ENCODE measurements around the gene ZBTB20. TPM values are rescaled to one million over a fixed set of nuclear protein-coding genes. Genes with fewer than 3 reads are reported as not detected.
A peak's percentile ranks its signal among the peaks of the same experiment; 100 is the strongest.

The ZBTB20 gene
- total and polyA plus RNA-seq, 3 experiments from 2014 or later: 6.3 to 25.6 (median 6.5) TPM

DNA sequence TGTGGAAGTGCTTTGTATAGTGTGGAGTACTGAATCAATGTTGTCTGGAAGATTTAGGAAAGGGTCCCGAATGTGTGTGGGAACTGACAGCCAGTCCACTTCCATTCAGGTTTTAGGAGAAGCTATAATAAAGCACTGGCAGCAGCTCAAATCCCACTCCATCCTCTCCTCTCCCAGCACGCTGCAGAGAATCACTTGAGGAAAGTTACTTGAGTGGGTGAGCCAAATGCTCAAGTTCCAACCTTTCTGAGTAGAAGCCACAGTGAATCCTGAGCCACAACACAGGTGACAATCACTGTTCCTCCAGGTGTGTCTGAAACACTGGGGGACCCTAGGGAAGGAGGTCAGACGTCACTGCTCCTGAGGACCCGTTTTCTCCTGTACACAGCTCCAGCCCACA lies 746.7 kb downstream of the ZBTB20 start:
- no peak for DNase-seq
- no peak overlapping the region for H3K27ac ChIP-seq (ENCODE audit: low read depth, low read length)
- ChIA-PET POLR2A (no interaction called here), CTCF (interaction anchor here (1.3 to 1.6 kb wide), 2 partner anchors 16 to 109 kb away, joined by 4 to 5 read pairs; no protein-coding TSS in a partner anchor)
- Mint-ChIP-seq H3K27me3 (no peaks in the 10 kb centered on the region), H3K36me3 (peaks cover 0 to 2% (median 0%) of the 10 kb centered on the region in 3 donors), H3K4me1 (peaks cover 0 to 4% (median 0%) of the 10 kb centered on the region in 3 donors), H3K27ac (no peak overlapping the region), H3K9me3 (no peaks in the 10 kb centered on the region), H3K4me3 (no peak overlapping the region)
- no peaks in the 10 kb centered on the region for H3K27me3 ChIP-seq (ENCODE audit: insufficient read depth, low read length, poor library complexity, severe bottlenecking)
- H3K36me3 ChIP-seq (ENCODE audit: insufficient read depth, low read length): no peaks in the 10 kb centered on the region
- H3K9me3 ChIP-seq (ENCODE audit: low read length): no peaks in the 10 kb centered on the region
- H3K4me3 ChIP-seq (ENCODE audit: low read length): no peak overlapping the region
- H3K4me1 ChIP-seq (ENCODE audit: insufficient read depth, low read length): no peaks in the 10 kb centered on the region

DNA sequence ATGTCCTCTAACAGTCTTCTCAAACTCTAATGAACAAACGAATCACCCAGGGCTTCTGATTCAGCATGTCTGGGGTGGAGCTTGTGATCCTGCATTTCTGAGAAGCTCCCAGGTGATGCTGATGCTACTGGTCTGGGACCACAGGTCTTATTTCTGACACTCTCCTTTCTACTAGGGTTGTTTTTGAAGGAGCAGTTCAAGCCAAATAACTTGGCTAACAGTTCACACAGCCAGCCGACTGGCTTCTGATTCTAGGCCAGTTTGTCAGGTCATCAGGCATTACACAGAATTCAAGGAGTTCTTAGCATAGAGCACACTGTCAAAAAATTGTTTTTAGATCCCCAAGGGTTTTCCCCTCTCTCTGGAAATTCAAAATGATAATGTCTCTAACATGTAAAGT lies 752.5 kb downstream of the ZBTB20 start:
- ChIA-PET POLR2A (no interaction called here), CTCF (interaction anchor here (1.0 kb wide), 1 partner anchor 11 kb away, joined by 3 read pairs; no protein-coding TSS in a partner anchor)
- no peak for DNase-seq
- Mint-ChIP-seq H3K27ac (no peak overlapping the region), H3K27me3 (no peaks in the 10 kb centered on the region), H3K36me3 (peaks cover 0 to 2% (median 0%) of the 10 kb centered on the region in 3 donors), H3K4me3 (no peak overlapping the region), H3K9me3 (no peaks in the 10 kb centered on the region), H3K4me1 (peaks cover 24 to 43% (median 39%) of the 10 kb centered on the region in 3 donors)
- Histone ChIP-seq H3K9me3 (ENCODE audit: low read length) (no peaks in the 10 kb centered on the region), H3K27ac (ENCODE audit: low read depth, low read length) (no peak overlapping the region), H3K27me3 (ENCODE audit: insufficient read depth, low read length, poor library complexity, severe bottlenecking) (no peaks in the 10 kb centered on the region), H3K4me3 (ENCODE audit: low read length) (no peak overlapping the region), H3K36me3 (ENCODE audit: insufficient read depth, low read length) (no peaks in the 10 kb centered on the region), H3K4me1 (ENCODE audit: insufficient read depth, low read length) (no peaks in the 10 kb centered on the region)

DNA sequence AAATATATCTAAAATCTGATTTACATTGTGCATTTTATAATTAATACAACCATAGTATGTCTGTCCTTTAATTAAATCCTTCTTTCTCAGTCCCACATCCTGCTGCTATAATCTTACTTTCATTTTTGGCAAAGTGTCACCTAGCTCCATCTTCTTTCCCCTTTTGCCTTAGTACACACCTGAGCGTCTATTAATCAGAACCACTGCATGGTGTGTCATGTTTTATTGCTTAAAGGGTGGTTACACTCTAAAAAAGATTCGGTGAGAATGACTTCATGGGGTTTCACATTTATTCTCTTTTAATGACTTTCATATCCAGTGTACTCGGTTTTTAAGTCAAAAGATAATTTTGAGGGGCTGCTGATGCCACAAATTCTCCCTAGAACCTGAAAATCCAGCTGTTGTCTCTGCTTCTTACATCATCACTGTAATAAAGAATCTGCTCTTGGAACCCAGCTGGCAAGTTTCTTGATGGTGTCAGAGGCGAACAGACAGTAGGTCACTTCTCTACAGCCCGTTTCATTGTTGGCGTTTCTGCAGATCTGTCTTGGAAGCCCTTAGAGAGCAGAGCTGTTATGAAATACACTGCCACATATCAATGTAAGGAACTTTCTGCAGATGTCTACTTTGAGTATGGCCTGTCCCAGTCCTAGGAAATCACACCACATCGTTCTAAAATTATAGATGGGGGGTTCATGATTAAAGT lies 753.6 kb downstream of the ZBTB20 start:
- peaks cover 31 to 54% (median 47%) of the 10 kb centered on the region in 3 donors for H3K4me1 Mint-ChIP-seq
- POLR2A ChIA-PET: interaction anchor here (0.7 kb wide), 1 partner anchor 9 kb away, joined by 3 read pairs; no protein-coding TSS in a partner anchor
- CTCF ChIA-PET: interaction anchor here (0.5 to 1.6 kb wide), 5 partner anchors 9 to 284 kb away, joined by 3 to 6 read pairs (median 3); no protein-coding TSS in a partner anchor
- H3K4me1 ChIP-seq (ENCODE audit: insufficient read depth, low read length): peaks cover 3% of the 10 kb centered on the region
- H3K36me3 ChIP-seq (ENCODE audit: insufficient read depth, low read length): no peaks in the 10 kb centered on the region
- no peaks in the 10 kb centered on the region for H3K27me3 ChIP-seq (ENCODE audit: insufficient read depth, low read length, poor library complexity, severe bottlenecking)
- no peaks in the 10 kb centered on the region for H3K9me3 ChIP-seq (ENCODE audit: low read length)
- H3K9me3 Mint-ChIP-seq: no peaks in the 10 kb centered on the region
- H3K4me3 ChIP-seq (ENCODE audit: low read length): no peak overlapping the region
- H3K27ac Mint-ChIP-seq: peak overlapping the region in 5 of 8 donors; percentile 19 to 48 (median 42)
- no peak overlapping the region for H3K27ac ChIP-seq (ENCODE audit: low read depth, low read length)
- no peak for DNase-seq
- H3K4me3 Mint-ChIP-seq: peak overlapping the region in 4 of 7 donors; percentile 7 to 37 (median 10)
- H3K27me3 Mint-ChIP-seq: no peaks in the 10 kb centered on the region
- peaks cover 0 to 7% (median 2%) of the 10 kb centered on the region in 3 donors for H3K36me3 Mint-ChIP-seq

DNA sequence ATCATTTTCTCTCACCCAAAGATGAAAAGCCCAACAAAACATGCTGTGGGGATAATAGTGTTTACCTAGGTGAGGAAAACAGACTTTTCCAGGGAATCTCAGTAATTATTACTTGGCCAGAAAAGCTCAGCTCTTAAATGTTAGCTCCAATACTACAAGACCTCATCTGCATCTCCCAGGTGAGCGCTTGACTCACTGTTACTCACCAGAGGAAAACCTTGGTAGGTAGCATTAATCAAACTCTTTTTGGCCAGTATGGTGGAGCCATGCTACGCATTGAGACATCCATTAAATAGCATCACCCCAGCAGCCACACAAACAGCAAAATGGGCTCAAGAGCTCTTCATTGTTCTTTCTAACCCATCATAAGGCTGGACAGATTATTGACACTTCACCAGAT lies 754.3 kb downstream of the ZBTB20 start:
- CTCF ChIA-PET: interaction anchor here (0.8 to 1.6 kb wide), 3 partner anchors 9 to 102 kb away, joined by 3 to 6 read pairs (median 3); no protein-coding TSS in a partner anchor
- H3K4me1 Mint-ChIP-seq: peaks cover 35 to 58% (median 52%) of the 10 kb centered on the region in 3 donors

DNA sequence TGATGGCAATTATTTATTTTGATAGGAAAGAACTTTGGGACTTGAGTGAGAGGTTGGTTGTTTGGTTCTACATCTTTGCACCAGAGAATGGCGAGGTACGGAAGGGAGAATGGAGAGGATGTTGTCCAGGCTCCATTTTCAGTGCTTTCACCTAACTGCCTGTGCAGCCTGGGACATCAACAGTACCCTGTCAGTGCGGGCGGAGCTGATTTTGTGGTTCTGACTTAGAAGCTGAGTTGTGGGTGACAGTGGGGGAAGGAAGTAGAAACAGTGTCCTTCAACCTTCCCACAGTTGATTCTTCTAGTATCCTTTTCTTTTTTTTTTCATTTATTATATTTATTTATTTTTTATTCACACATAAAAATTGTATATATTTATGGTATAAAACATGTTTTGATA lies 757.9 kb downstream of the ZBTB20 start:
- Histone ChIP-seq H3K4me1 (ENCODE audit: insufficient read depth, low read length) (peaks cover 7% of the 10 kb centered on the region), H3K27me3 (ENCODE audit: insufficient read depth, low read length, poor library complexity, severe bottlenecking) (no peaks in the 10 kb centered on the region), H3K36me3 (ENCODE audit: insufficient read depth, low read length) (no peaks in the 10 kb centered on the region), H3K4me3 (ENCODE audit: low read length) (no peak overlapping the region), H3K27ac (ENCODE audit: low read depth, low read length) (no peak overlapping the region), H3K9me3 (ENCODE audit: low read length) (no peaks in the 10 kb centered on the region)
- Mint-ChIP-seq H3K4me3 (peak overlapping the region in 6 of 7 donors; percentile 4 to 78 (median 41)), H3K9me3 (no peaks in the 10 kb centered on the region), H3K27me3 (no peaks in the 10 kb centered on the region), H3K4me1 (peaks cover 37 to 53% (median 53%) of the 10 kb centered on the region in 3 donors), H3K27ac (peak overlapping the region in 7 of 8 donors; percentile 29 to 92 (median 68)), H3K36me3 (peaks cover 0 to 17% (median 2%) of the 10 kb centered on the region in 3 donors)
- ChIA-PET POLR2A (interaction anchor here (0.7 to 1.0 kb wide), 2 partner anchors 15 to 148 kb away, joined by 3 read pairs; no protein-coding TSS in a partner anchor), CTCF (interaction anchor here (2.1 kb wide), 1 partner anchor 29 kb away, joined by 7 read pairs; no protein-coding TSS in a partner anchor)
- DNase-seq: peak; percentile 2 to 54 (median 9)

More for the DNA sequence above, 754.3 kb downstream of the ZBTB20 start:
- peaks cover 0 to 13% (median 2%) of the 10 kb centered on the region in 3 donors for H3K36me3 Mint-ChIP-seq
- no peak overlapping the region for H3K4me3 ChIP-seq (ENCODE audit: low read length)
- no peaks in the 10 kb centered on the region for H3K36me3 ChIP-seq (ENCODE audit: insufficient read depth, low read length)
- H3K27ac Mint-ChIP-seq: no peak overlapping the region
- no peaks in the 10 kb centered on the region for H3K9me3 Mint-ChIP-seq
- no peak for DNase-seq
- no peaks in the 10 kb centered on the region for H3K27me3 ChIP-seq (ENCODE audit: insufficient read depth, low read length, poor library complexity, severe bottlenecking)
- H3K27ac ChIP-seq (ENCODE audit: low read depth, low read length): no peak overlapping the region
- POLR2A ChIA-PET: interaction anchor here (0.7 kb wide), 1 partner anchor 8 kb away, joined by 3 read pairs; no protein-coding TSS in a partner anchor
- no peak overlapping the region for H3K4me3 Mint-ChIP-seq
- no peaks in the 10 kb centered on the region for H3K9me3 ChIP-seq (ENCODE audit: low read length)
- H3K27me3 Mint-ChIP-seq: no peaks in the 10 kb centered on the region
- peaks cover 3% of the 10 kb centered on the region for H3K4me1 ChIP-seq (ENCODE audit: insufficient read depth, low read length)

DNA sequence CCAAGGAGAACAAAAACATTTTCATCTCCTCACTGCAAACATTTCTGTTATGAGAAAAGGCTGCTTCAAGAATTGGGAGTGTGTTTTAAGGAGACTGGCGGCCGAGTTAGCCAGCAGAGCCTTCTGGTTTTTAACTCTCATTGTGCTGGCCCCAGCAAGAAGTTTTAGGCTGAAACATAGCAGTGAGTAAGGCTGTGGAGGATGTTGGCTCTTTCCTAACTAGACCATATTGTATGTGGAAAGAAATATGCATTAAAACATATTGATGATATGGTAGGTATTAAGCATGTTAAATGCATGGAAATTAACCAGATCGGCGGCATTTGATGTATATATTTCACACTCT lies 762.6 kb downstream of the ZBTB20 start:
- H3K9me3 ChIP-seq (ENCODE audit: low read length): no peaks in the 10 kb centered on the region
- H3K4me1 ChIP-seq (ENCODE audit: insufficient read depth, low read length): peaks cover 7% of the 10 kb centered on the region
- H3K27me3 Mint-ChIP-seq: no peaks in the 10 kb centered on the region
- no peak overlapping the region for H3K27ac ChIP-seq (ENCODE audit: low read depth, low read length)
- H3K4me3 Mint-ChIP-seq: peak overlapping the region in 5 of 7 donors; percentile 26 to 90 (median 80)
- ChIA-PET CTCF (interaction anchor here (0.7 to 3.2 kb wide), 19 partner anchors 8 to 235 kb away, joined by 3 to 14 read pairs (median 4); no protein-coding TSS in a partner anchor), POLR2A (interaction anchor here (1.2 kb wide), 1 partner anchor 9 kb away, joined by 3 read pairs; no protein-coding TSS in a partner anchor)
- H3K27me3 ChIP-seq (ENCODE audit: insufficient read depth, low read length, poor library complexity, severe bottlenecking): no peaks in the 10 kb centered on the region
- H3K36me3 Mint-ChIP-seq: peaks cover 0 to 27% (median 2%) of the 10 kb centered on the region in 3 donors
- no peak for DNase-seq
- H3K4me1 Mint-ChIP-seq: peaks cover 15 to 21% (median 17%) of the 10 kb centered on the region in 3 donors
- peak overlapping the region; percentile 39 for H3K4me3 ChIP-seq (ENCODE audit: low read length)
- H3K36me3 ChIP-seq (ENCODE audit: insufficient read depth, low read length): no peaks in the 10 kb centered on the region
- H3K9me3 Mint-ChIP-seq: no peaks in the 10 kb centered on the region
- H3K27ac Mint-ChIP-seq: peak overlapping the region in 4 of 8 donors; percentile 37 to 64 (median 50)

DNA sequence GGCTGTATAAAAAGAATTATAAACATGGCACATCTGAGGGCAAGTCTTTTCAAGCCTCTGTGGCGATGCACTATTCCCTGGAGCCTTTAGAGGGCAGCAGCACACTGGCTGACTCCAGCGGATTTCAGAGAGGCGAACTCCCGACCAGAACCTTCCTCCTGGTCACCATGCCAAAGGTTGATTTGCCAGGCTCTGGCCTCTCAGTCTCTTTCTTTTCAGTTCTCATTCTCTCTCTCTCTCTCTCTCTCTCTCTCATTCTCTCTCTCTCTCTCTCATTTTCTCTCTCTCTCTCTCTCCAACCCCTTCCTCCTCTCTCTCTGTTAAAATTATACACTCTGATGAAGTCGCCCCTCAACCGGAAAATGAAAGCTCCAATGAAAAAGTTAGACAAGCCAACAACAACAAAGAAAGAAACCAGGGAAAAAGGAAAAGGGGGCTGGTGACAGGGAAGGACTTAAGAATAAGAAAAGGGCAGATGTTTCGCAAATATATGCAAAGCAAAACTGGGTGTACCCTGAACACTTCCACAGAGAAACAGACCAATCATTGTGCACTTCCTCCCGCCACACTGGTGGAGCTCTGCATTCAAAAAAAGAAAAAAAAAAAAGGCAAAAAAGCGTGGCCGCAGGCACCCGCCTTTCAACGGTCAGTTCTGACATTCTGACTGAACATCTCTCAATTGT lies 763.1 kb downstream of the ZBTB20 start:
- POLR2A ChIA-PET: interaction anchor here (1.2 kb wide), 1 partner anchor 9 kb away, joined by 3 read pairs; no protein-coding TSS in a partner anchor
- Histone ChIP-seq H3K9me3 (ENCODE audit: low read length) (no peaks in the 10 kb centered on the region), H3K27me3 (ENCODE audit: insufficient read depth, low read length, poor library complexity, severe bottlenecking) (no peaks in the 10 kb centered on the region), H3K27ac (ENCODE audit: low read depth, low read length) (no peak overlapping the region), H3K4me3 (ENCODE audit: low read length) (peak overlapping the region; percentile 39), H3K4me1 (ENCODE audit: insufficient read depth, low read length) (peaks cover 7% of the 10 kb centered on the region), H3K36me3 (ENCODE audit: insufficient read depth, low read length) (no peaks in the 10 kb centered on the region)
- Mint-ChIP-seq H3K9me3 (no peaks in the 10 kb centered on the region), H3K27me3 (no peaks in the 10 kb centered on the region), H3K27ac (peak overlapping the region in 5 of 8 donors; percentile 1 to 94 (median 48)), H3K4me1 (peaks cover 9 to 18% (median 15%) of the 10 kb centered on the region in 3 donors), H3K36me3 (peaks cover 0 to 28% (median 3%) of the 10 kb centered on the region in 3 donors), H3K4me3 (peak overlapping the region in 4 of 7 donors; percentile 68 to 90 (median 82))
- peak; percentile 38 to 72 (median 47) for DNase-seq
- CTCF ChIA-PET: interaction anchor here (0.7 to 3.2 kb wide), 20 partner anchors 9 to 234 kb away, joined by 3 to 14 read pairs (median 4); no protein-coding TSS in a partner anchor
